HG03565 (cell line): ENCODE measurements around the gene TSHZ1.
"Not testable (repeated sequence)": the region's sequence is repeated elsewhere in the genome, so short reads cannot be mapped to it uniquely, and the experiment has no call there.

Experiments
- ATAC-seq: cut with Tn5 transposase; IDR thresholded peaks from one replicate; pipeline ENCODE4 v1.9.1; 2021; ENCODE audit warnings: mild to moderate bottlenecking, moderate library complexity; ENCODE audit not compliant: unreplicated experiment

The TSHZ1 gene

DNA sequence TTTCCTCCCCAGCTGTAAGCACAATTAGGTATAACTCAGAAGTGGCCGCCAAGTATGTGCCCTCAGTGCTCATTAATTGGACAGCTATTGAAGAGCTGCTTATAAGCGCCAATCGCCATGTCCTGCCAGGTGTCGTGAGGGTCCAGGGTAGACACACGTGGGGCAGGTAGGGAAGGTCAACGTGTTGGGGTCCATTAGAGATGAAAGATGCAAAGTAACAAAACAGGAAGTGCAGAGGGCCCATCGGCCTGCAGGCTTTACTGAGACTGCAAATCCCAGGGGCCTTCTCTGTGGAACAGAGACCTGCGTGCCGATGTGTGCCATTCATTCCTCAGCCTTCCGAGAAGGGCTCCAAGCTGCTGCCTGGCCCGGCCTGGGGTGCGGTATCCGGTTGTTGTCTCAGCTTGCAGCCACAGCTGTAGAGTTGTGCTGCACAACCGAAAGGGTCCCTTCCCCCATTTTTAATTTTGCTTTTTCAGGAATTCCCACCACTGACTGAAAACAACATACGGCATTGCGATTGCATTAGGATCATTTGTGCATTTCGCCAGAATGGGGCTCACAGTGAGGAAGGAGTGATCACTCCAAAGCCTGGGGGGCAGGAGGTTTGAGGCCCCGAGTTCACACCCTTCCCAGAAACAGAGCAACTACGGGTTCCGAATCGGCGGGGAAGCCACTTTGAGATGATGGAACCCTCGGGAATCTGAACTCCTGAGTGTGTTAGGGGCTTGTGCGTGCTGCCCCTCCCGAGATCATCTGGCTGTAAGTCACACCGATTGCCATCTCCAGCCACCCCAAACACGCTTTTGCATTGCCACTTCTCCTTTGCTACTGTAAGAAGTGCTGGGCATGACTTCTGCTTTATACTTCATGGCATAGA lies 94.3 kb downstream of the TSHZ1 start:
- ATAC-seq: no peak

DNA sequence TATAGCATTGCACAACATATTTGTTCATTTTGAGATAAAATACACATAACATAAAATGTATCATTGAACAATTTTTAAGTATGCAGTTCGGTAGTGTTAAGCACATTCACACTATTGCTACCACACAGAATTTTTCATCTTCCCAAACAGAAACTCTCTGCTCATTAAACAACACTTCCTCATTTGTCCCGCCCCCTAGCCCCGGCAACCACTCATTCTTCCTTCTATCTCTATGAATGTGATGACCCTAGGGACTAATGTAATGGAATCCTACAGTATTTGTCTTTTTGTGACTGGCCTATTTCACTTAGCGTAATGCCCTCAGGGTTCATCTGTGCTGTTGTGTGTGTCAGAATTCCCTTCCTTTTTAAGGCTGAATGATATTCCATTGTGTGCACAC lies 95.4 kb downstream of the TSHZ1 start:
- no peak for ATAC-seq

DNA sequence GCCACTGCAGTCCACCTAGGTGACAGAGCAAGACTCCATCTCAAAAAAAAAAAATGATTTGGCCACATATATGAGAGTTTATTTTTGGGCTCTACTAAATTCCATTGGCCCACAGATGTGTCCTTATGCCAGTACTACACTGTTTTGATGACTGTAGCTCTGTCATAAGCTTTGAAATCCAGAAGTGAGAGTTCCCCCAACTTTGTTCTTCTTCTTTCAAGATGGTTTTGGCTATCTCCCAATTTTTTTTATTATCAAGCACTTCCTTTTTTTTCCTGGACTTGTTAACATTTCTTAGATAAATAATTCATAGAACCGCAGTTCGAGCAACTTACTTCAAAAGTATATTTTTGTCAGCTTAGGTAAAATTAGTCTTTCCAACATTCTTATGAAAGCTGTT lies 96.9 kb downstream of the TSHZ1 start:
- ATAC-seq: no peak

DNA sequence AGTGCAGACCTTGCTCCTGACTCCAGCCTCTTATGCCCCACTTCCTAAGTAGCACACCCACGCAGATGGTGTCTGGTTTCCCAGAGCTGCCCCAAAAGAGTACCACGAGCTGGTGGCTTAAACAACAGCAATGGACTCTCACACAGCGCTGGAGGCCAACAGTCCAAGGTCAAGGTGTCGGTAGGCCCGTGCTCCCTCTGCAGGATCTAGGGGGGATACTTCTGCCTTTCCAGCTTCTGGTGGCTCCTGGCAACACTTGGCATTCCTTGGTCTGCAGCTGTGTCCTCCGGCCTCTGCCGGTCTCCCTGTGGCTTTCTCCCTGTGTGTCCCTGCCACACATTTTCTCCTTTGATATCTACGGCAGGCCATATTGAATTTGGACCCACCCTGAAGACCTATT lies 99.0 kb downstream of the TSHZ1 start:
- ATAC-seq: no peak

DNA sequence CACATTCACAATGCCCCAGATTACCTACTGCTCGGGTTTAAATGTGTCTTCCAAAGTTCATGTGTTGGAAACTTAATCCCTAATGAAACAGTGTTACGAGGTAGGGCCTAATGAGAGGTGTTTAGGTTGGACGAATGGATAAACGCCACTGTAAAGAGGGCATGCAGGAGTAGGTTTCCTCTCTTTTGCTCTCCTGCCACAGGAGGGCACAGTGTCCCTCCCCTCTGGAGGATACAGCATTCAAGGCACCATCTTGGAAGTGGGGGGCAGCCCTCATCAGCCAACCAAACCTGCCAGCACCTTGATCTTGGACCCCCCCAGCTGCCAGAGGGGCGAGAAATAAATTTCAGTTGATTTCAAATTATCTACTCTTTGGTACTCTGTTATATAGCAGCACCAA lies 103.5 kb downstream of the TSHZ1 start:
- ATAC-seq: no peak

DNA sequence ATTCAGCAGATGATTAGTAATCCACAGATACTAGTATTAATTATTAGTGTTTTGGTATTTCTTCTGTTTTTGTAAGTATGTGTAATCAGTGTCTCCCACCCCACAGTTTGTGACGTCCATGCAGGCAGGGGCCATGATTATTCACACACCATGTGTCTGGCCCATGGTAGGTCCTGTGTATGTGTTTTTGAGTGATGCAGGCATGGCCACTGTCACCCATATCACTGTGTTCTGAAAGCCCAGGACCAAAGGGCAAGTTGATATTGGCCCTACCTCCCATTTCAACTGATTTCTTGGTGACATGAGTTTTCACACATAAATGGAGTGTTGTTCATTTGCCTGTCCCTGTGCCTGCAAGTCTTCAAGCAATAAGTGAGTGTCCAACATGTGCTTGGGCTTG lies 104.0 kb downstream of the TSHZ1 start:
- ATAC-seq: no peak

DNA sequence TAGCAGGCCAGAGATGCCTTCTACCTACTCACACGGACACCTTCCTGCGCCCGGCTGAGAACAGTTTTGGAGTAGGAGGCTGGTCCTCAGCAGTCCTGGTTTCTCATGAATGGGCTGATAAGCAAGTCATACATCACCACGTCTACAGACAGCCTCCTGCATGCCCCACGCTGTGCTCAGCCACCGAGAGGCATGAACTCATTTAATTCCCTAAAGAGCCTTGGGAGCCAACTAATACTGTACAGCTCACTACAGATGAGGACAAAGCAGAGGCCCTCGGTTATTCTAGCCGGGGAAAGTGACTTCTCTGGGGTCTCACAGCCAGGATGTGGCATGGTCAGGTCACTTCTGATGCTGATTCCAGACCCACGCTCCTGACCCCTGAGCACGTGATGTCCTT lies 105.6 kb downstream of the TSHZ1 start:
- no peak for ATAC-seq

DNA sequence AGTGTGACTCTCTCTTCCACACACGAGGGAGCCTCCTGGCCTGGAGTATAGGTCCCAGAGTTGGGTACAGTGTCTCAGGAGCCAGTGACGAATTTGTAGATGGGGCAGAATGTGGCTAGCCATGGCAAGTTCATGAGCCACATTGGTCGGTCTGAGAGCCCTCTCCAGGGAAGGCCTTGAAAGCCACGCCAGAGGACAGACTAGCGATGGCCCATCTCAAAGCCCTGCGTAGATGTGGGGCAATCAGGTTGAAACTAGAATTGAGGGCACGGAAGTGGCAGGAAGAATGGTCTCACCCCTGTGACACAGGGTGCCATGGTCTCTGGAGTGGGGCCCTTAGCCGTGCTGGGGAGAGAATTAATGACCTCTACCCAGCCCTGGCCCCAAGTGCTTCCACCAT lies 106.2 kb downstream of the TSHZ1 start:
- no peak for ATAC-seq

DNA sequence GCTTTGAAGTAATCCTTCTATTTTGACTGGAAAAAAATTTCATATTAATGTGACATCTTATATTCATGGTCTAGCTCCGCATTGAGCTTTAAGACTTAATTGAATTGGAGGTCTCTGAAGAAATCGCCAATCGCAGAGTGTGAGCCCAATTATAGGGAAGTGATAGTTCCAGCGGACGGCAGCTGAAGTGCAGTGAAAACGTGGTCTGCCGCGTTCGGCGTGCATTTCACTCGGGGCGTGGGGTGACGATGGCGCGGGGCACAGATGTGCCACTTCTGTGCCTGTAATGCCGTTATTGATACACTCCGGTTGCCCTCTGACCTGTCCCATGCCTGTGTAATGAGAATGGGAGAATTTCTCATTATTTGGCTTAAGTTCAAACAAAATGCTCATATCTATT lies 106.7 kb downstream of the TSHZ1 start:
- ATAC-seq: no peak

DNA sequence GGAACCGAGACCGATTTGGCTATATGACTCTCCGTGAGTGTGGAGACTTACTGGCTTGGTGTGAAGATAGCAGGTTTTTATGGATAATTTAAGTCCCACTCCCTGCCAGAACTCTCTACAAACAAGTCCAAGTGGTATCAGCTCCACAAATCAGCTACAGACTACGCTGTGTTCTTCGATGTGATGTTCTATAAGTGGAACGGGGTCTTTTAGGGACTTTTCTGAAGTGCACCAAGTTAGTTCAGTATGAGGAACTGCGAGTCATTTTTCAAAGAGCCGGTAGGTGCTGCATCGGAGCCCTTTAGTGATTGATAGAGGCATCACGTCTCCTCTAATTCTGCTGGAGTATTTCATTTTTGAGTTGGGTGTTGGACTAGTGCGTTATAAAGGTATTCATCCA lies 107.1 kb downstream of the TSHZ1 start:
- ATAC-seq: no peak

DNA sequence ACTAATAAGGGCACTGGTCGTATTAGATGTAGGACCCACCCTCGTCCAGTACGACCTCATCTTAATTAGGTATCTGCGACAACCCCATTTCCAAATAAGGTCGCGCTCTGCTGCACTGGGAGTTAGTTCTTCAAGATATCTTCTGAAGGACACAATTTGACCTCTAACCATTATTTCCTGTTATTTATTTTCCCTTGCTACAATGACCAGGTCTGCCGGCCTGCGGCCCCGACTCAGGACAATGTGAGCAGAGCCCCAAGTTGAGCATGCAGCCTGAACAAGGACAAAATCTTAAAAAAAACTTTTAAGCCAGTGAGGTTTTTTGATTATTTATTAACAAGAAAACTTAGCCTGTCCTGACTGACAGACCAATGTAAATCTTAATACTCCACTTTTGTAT lies 109.3 kb downstream of the TSHZ1 start:
- ATAC-seq: no peak

DNA sequence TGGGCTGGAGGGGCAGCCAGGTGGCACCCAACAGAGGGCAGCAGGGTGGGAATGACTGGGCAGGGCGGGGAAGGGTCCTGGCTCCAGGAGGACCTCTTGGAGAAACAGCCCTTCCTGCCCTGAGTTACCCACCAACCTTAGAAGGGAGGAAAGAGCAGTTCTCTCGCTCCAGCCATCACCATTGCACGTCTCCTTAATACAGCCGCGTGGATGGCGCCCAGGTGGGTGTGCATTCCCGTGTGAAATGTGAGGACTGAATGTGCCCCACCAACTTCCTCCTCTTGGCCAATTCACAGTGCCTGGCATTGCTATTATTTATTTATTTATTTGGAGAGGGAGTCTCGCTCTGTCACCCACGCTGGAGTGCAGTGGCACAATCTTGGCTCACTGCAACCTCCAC lies 109.9 kb downstream of the TSHZ1 start:
- no peak for ATAC-seq

DNA sequence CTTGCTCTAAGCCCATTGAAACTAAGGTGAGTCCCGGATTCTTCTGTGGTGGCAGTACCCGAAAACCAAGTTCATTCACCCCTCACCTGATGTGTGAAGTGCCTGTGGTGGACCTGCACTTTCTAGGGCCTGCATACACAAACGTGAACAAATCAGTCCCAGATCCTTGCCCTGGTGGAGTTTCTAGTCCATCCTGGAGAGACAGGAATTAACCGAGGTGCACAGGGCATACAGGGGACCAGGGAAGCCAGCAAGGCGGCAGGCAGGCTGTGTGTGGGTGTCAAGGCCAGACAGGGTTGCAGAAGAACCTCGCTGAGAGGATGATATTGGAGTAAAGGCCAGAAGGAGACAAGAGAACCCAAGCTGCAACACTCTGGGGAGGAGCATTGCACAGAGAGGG lies 110.8 kb downstream of the TSHZ1 start:
- ATAC-seq: no peak

DNA sequence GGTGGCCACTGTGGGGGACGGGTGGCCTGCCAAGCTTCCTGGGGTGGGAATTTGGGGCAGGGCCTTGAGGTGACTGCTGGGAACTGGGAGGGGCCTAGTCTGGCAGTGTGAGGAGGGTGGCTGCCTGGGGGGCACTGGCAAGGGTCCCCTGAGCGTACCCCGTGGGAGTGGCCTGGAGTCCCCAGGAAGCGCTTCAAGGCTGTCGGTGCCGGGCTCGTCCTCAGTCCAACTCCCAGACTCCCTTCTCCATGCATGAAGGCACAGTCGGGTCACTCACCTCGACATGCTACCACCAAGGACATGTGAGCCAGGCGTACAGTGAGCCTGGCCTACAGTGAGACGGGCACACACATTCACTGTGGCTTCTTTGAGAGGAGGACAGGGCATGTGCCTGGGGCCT lies 111.6 kb downstream of the TSHZ1 start:
- ATAC-seq: no peak

DNA sequence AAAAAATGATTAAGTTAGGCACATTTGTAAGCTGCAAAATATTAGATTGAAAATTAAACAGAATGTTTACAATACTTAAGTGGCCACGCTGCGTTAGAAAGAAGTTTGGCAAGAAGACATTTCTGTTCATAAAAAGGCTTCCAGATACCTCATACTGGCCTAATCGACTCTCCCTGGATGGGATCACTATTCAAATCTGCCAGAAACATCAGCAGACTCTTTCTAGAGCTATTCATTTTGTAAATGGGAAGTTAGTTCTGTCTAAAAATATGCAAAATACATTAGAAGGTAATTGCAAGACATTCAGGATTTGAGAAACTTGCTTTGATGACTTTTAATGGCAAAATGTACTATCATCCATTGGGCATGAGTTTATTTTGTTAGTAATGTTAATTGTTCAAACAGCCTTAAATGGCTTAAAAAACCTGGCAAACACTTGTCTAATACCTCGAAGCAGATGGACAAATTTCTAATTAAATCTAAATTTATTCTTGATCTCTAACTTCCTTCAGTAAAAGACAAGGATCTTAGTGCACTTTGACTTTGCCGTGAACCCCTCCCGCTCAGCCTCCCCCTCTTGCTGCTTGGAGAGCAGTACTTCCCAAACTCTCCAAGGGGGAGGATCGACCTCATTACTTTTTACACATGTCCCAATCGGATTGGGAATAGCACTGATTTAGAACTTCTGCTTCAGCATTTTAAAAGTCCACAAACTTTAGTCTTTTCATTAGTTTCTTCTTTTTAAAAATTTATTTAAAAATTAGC lies 113.4 kb downstream of the TSHZ1 start:
- no peak for ATAC-seq

DNA sequence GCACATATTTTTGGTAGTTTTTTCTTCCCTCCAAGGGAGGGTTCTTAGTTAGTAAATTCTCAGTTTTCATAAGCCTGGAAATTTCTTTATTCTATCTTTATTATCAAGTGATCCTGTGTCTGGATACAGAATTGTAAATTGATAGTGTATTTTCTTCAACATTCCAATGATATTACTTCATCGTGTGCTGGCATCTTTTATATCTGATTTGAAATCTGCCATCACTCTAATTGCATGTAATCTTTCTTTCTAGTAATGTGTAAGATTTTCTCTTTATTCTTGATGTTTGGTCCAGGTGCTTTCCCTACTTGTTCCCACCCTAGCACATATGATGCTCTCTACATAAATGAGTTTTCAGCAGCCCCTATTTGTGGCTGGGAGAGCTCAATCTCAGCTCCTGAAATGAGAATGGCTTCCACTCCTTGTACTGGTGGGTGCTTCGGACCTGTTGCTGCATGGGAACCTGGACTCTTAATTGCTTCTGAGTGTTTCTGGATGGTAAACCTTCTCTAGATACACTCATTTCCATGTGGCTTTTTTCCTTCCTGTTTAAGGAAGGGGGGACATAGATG lies 114.2 kb downstream of the TSHZ1 start:
- no peak for ATAC-seq

DNA sequence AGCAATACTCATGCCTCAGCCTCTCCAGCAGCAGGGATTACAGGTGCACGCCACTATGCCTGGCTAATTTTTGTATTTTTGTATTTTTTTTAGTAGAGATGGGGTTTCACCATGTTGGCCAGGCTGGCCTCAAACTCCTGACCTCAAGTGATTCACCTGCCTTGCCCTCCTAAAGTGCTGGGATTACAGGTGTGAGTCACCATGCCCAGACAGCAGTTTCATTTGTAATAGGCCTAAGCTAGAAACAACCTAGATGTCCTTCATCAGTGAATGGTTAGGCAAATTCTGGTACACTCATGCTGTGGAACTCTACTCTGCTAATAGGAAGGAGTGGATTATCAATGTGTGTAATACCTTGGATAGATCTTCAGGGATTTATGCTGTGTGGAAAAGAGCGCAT lies 119.2 kb downstream of the TSHZ1 start:
- ATAC-seq: not testable (repeated sequence)

DNA sequence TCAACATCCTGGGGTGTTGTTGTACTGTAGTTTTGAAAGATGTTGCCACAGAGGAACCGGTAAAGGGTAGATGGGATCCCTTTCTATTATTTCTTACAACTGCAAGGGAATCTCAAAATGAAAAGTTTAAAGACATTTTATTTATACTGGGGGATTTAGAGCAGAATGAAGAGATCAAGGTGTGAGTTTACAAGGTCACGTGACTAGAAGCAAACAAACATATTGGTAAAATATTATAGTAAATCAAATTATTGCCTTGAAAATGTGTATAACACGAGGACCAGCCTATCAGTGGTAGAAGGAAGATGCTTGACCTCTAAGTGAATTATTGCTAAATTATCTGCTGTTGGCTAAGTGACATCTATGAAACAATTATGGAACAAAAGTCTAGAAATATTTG lies 119.7 kb downstream of the TSHZ1 start:
- no peak for ATAC-seq

DNA sequence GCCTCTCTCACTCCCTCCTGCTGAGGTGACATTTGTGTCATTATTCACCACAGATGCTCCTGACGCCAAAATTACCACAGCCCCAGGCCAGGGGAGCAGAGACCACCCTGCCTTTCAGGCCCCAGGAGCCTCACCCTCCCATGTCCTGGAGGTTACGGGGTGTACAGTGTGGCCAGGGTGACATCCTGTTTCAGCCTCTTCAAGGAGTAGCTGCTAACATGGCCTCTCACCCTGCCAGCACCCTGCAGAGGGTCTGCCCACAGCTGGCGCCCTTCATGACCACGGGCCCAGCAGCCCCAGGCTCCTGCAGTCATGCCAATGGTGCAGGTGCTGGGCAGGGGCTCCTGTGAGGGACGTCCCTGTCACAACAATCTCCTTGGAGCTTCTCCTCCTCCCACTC lies 124.3 kb downstream of the TSHZ1 start:
- ATAC-seq: no peak

DNA sequence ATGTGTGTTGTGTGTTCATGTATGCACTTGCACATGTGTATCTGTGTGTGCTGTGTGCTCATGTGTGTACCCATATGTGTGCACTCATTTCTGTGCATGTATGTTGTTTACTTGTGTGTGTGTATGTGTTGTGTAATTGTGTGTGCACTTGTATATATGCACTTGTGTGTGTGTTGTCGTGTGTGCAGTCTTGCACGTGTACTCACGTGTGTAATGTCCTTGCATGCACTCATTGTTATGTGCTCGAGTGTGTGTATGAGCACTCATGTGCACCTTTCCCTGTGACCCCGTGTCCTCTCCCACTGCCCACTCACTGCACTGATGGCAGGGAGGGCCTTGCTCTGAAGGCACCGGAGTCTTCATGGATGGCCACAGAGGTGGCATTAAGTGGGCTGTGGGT lies 124.9 kb downstream of the TSHZ1 start:
- ATAC-seq: no peak

DNA sequence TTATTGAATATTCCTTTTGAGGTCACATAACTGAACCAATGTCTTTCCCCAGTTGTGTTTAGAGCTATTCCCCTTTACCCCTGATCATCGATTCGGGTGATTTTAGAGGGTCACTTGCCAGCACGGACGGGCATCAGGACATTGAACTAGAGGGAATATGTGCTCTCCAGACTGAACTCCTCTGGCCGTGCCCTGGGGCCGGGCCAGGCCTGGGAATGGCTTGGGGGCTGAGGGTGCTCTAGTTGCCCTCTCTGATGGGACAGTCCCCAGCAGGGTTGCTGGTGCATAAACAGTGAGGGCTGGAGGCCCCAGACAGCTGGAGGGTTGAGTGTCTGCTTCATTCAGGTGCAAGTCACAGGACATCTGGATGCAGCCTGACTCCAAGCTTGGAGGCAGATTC lies 126.2 kb downstream of the TSHZ1 start:
- ATAC-seq: no peak

DNA sequence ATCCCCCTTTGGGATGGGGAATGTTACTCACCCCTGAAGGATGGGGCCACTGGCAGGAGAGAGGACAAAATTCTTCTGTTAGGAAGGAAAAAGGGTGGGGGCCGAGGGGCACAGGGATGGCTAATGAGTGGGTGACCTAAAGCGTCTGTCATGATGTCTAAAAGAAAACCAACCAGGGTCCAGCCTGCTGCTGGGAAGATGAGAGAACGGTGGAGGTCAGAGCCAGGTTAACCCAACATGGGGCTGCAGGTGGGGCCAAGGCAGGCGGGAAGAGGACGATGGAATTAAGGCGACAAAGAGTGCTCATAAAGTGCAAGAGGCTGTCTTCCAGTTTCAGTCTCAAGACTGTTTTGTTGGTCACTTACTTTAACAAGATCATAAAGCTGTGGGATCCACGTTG lies 126.8 kb downstream of the TSHZ1 start:
- no peak for ATAC-seq
